Measurements from ENCODE around the gene SOS2. TPM values are rescaled to one million over a fixed set of nuclear protein-coding genes. Genes with fewer than 3 reads are reported as not detected.

SOS2 gene
- total RNA-seq, 3 donors from 2014 or later (not counting 1 experiment from before 2014, with no cell fraction given) = 64.7 to 82.2 (median 69.5) TPM

DNA sequence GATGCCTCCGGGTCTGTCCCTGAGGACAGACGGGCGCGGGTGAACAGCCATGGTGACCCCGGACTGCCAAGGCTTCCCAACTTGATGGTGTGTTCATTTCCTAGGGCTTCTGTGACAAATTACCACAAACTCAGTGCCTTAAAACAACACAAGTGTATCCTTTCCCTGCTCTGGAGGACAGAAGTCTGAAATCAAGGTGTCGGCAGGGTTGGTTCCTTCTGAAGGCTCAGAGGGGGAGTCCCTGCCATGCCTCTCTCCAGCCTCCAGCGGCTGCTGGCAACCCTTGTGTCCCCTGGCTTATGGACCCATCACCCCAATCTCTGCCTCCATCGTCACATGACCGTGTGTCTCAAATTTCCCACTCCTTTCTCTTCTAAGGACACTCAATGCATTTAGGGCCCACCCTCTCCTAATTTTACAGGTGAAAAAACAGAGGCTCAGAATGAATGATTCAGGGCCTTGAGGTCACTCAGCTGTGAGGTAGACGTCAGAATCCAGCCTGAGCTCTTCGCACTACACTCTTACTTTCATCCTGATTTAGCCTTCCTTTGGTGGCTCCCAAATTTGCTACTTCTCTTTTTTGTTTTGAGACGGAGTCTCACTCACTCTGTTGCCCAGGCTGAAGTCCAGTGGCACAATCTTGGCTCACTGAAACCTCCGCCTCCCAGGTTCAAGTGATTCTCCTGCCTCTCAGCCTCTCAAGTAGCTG is 160.4 kb downstream of the SOS2 start:
- Histone ChIP-seq H3K36me3 (ENCODE audit: control insufficient read depth, insufficient read depth, low read length) (no peaks in the 10 kb centered on the region), H3K4me1 (ENCODE audit: control insufficient read depth, insufficient read depth, low read length) (peaks cover 7% of the 10 kb centered on the region), H3K27me3 (ENCODE audit: control insufficient read depth, insufficient read depth, low read length) (no peaks in the 10 kb centered on the region), H3K9me3 (ENCODE audit: control insufficient read depth, insufficient read depth, low read length) (no peaks in the 10 kb centered on the region), H3K4me3 (ENCODE audit: low read length) (no peak overlapping the region), H3K27ac (ENCODE audit: low read length) (no peak overlapping the region)
- DNase-seq (no peak), ATAC-seq (no peak)
- Mint-ChIP-seq H3K4me3 (no peak overlapping the region), H3K36me3 (no peaks in the 10 kb centered on the region), H3K9me3 (no peaks in the 10 kb centered on the region), H3K27ac (peak overlapping the region; percentile 79 to 88), H3K27me3 (ENCODE audit: low read depth in 2 of 2) (no peaks in the 10 kb centered on the region), H3K4me1 (peaks cover 19 to 25% of the 10 kb centered on the region in 2 donors)
- 80% methylated on average over 13 of the region's 13 CpGs for WGBS (ENCODE audit: insufficient coverage)
- intact Hi-C loops (cut with micrococcal nuclease) = no loop called here
- TF ChIP-seq, protein P1, sequence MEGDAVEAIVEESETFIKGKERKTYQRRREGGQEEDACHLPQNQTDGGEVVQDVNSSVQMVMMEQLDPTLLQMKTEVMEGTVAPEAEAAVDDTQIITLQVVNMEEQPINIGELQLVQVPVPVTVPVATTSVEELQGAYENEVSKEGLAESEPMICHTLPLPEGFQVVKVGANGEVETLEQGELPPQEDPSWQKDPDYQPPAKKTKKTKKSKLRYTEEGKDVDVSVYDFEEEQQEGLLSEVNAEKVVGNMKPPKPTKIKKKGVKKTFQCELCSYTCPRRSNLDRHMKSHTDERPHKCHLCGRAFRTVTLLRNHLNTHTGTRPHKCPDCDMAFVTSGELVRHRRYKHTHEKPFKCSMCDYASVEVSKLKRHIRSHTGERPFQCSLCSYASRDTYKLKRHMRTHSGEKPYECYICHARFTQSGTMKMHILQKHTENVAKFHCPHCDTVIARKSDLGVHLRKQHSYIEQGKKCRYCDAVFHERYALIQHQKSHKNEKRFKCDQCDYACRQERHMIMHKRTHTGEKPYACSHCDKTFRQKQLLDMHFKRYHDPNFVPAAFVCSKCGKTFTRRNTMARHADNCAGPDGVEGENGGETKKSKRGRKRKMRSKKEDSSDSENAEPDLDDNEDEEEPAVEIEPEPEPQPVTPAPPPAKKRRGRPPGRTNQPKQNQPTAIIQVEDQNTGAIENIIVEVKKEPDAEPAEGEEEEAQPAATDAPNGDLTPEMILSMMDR (IDR thresholded peaks at IDR 0.05) = no peak

DNA sequence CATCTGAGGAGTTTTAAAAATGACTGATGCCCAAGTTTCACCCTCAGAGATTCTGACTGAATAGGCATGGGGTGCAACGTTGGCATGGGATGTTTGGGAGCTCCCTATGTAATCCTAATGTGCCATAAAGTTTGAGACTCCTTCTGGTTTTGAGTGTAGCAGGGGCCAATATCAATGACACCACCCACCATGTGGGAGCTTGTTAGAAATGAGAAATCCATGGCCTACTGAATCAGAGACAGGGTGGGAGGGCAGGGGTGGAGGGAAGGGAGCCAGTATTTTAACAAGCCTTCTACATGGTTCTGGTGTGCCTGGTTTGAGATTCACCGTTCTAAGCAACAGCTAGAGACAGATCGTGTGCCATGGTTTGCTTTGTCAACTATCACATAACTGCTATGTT is 161.1 kb downstream of the SOS2 start:
- H3K4me3 ChIP-seq (ENCODE audit: low read length) = no peak overlapping the region
- no peaks in the 10 kb centered on the region for H3K9me3 ChIP-seq (ENCODE audit: control insufficient read depth, insufficient read depth, low read length)
- intact Hi-C loops (cut with micrococcal nuclease) = no loop called here
- no peak for DNase-seq
- Mint-ChIP-seq H3K36me3 (no peaks in the 10 kb centered on the region), H3K27ac (no peak overlapping the region), H3K4me1 (peaks cover 26 to 33% of the 10 kb centered on the region in 2 donors), H3K27me3 (ENCODE audit: low read depth in 2 of 2) (no peaks in the 10 kb centered on the region), H3K9me3 (no peaks in the 10 kb centered on the region), H3K4me3 (no peak overlapping the region)
- no peaks in the 10 kb centered on the region for H3K36me3 ChIP-seq (ENCODE audit: control insufficient read depth, insufficient read depth, low read length)
- no peaks in the 10 kb centered on the region for H3K27me3 ChIP-seq (ENCODE audit: control insufficient read depth, insufficient read depth, low read length)
- TF ChIP-seq, protein P1 (IDR thresholded peaks at IDR 0.05) = no peak
- H3K27ac ChIP-seq (ENCODE audit: low read length) = no peak overlapping the region
- ATAC-seq = no peak
- peaks cover 15% of the 10 kb centered on the region for H3K4me1 ChIP-seq (ENCODE audit: control insufficient read depth, insufficient read depth, low read length)
- 79% methylated on average over 2 of the region's 3 CpGs for WGBS (ENCODE audit: insufficient coverage)

DNA sequence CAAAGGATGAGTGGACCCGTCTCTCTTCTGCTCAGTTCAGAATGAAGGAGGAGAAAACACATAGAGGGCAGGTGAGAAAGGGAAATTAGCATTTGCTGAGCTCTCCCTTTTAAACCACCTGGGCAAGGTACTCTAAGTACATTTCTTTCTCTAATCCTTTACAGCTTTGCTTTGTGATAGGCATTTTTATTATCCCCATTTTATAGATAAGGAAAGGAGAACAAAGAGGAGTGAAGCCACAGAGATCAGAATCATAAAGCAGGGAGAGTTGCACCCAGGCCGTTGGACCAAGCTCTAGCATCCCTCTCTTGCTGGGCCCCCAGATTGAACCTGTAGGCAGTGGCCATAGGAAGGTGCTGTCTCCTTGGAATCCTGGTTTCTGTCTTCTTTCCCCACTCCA is 162.1 kb downstream of the SOS2 start:
- Mint-ChIP-seq H3K27ac (no peak overlapping the region), H3K36me3 (no peaks in the 10 kb centered on the region), H3K9me3 (peaks cover 0 to 2% of the 10 kb centered on the region in 2 donors), H3K4me1 (peaks cover 35 to 42% of the 10 kb centered on the region in 2 donors), H3K27me3 (ENCODE audit: low read depth in 2 of 2) (no peaks in the 10 kb centered on the region), H3K4me3 (no peak overlapping the region)
- TF ChIP-seq, protein P1 (IDR thresholded peaks at IDR 0.05) = no peak
- Histone ChIP-seq H3K27ac (ENCODE audit: low read length) (no peak overlapping the region), H3K36me3 (ENCODE audit: control insufficient read depth, insufficient read depth, low read length) (no peaks in the 10 kb centered on the region), H3K4me1 (ENCODE audit: control insufficient read depth, insufficient read depth, low read length) (peaks cover 22% of the 10 kb centered on the region), H3K9me3 (ENCODE audit: control insufficient read depth, insufficient read depth, low read length) (no peaks in the 10 kb centered on the region), H3K4me3 (ENCODE audit: low read length) (no peak overlapping the region), H3K27me3 (ENCODE audit: control insufficient read depth, insufficient read depth, low read length) (no peaks in the 10 kb centered on the region)
- intact Hi-C loops (cut with micrococcal nuclease) = no loop called here
- ATAC-seq (no peak), DNase-seq (no peak)
- 69% methylated on average over 2 of the region's 2 CpGs for WGBS (ENCODE audit: insufficient coverage)

DNA sequence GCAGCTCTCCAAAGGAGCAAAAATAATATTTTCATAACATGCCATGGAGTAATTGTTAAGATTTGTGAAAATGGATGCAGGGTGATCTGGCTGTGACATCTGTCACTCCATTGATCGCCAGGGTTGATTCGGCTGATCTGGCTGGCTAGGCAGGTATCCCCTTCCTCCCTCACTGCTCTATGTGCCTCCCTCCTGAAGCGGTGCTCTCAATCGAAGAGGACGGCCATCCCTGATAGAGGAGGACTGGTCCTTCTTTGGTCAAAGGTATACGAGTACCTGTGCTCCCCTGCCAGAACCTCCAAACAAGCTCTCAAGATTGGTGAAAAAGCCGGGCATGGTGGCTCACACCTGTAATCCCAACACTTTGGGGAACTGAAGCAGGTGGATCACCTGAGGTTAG is 162.9 kb downstream of the SOS2 start:
- no peaks in the 10 kb centered on the region for H3K9me3 ChIP-seq (ENCODE audit: control insufficient read depth, insufficient read depth, low read length)
- no peak overlapping the region for H3K4me3 ChIP-seq (ENCODE audit: low read length)
- H3K36me3 ChIP-seq (ENCODE audit: control insufficient read depth, insufficient read depth, low read length) = no peaks in the 10 kb centered on the region
- intact Hi-C loops (cut with micrococcal nuclease) = no loop called here
- TF ChIP-seq, protein P1 (IDR thresholded peaks at IDR 0.05) = no peak
- H3K4me1 Mint-ChIP-seq = peaks cover 44 to 50% of the 10 kb centered on the region in 2 donors
- H3K4me3 Mint-ChIP-seq = no peak overlapping the region
- no peak overlapping the region for H3K27ac ChIP-seq (ENCODE audit: low read length)
- H3K27ac Mint-ChIP-seq = no peak overlapping the region
- H3K27me3 Mint-ChIP-seq (ENCODE audit: low read depth in 2 of 2) = no peaks in the 10 kb centered on the region
- H3K27me3 ChIP-seq (ENCODE audit: control insufficient read depth, insufficient read depth, low read length) = no peaks in the 10 kb centered on the region
- 99% methylated on average over 7 of the region's 7 CpGs for WGBS (ENCODE audit: insufficient coverage)
- H3K36me3 Mint-ChIP-seq = no peaks in the 10 kb centered on the region
- DNase-seq = no peak
- peaks cover 0 to 2% of the 10 kb centered on the region in 2 donors for H3K9me3 Mint-ChIP-seq
- H3K4me1 ChIP-seq (ENCODE audit: control insufficient read depth, insufficient read depth, low read length) = peaks cover 30% of the 10 kb centered on the region
- ATAC-seq = no peak

Measured in natural killer cell (primary cell).